K562 (cell line): Measurements from ENCODE around the gene COL1A1. TPM values are rescaled to one million over a fixed set of nuclear protein-coding genes. Genes with fewer than 3 reads are reported as not detected.
A peak's percentile ranks its signal among the peaks of the same experiment; 100 is the strongest.

ENCODE experiments used
- ATF3 ChIP-seq, 2 experiments: fragments of 450-650 bp in 1 of 2; sonication (generic) in 1 of 2; formaldehyde crosslinking in 1 of 2; IDR thresholded peaks in 1 of 2; conservative IDR thresholded peaks in 1 of 2; 2 replicates each; pipeline versions ENCODE4 v1.6.1 to v1.8.1; 2016 to 2023; ENCODE audit warnings: mild to moderate bottlenecking in 2 of 2, moderate library complexity in 2 of 2, inconsistent platforms in 1 of 2, missing genetic modification reagents in 1 of 2
- BMI1 ChIP-seq: fragments of 150-350 bp; IDR thresholded peaks from 2 replicates; pipeline ENCODE4 v1.6.1; 2014; ENCODE audit warnings: low read length
- BRD9 ChIP-seq: fragments of 450-650 bp; IDR thresholded peaks from 2 replicates; pipeline ENCODE4 v1.6.1; 2018; ENCODE audit warnings: low read depth; ENCODE audit not compliant: partially characterized antibody
- CEBPG ChIP-seq, 3 experiments: fragments of 200-800 bp in 1 of 3; sonication (Bioruptor generic) in 1 of 3; sonication (generic) in 1 of 3; formaldehyde crosslinking in 1 of 3; IDR thresholded peaks in 2 of 3; conservative IDR thresholded peaks in 1 of 3; 2 replicates each; pipeline versions ENCODE4 v1.6.1 to v1.8.0; 2016 to 2022; ENCODE audit warnings: missing compliant biosample characterization in 2 of 3, missing genetic modification characterization in 2 of 3, mild to moderate bottlenecking in 1 of 3, missing genetic modification reagents in 1 of 3
- ELF1 ChIP-seq: fragments of 200-800 bp; sonication (Bioruptor generic); IDR thresholded peaks from 2 replicates; pipeline ENCODE4 v1.6.1; 2016; ENCODE audit warnings: missing genetic modification characterization, missing compliant biosample characterization
- ELF2 ChIP-seq: fragments of 250-450 bp; sonication (Bioruptor Pico); IDR thresholded peaks from 2 replicates; pipeline ENCODE4 v1.5.0; 2021; ENCODE audit warnings: mild to moderate bottlenecking
- EP300 ChIP-seq: IDR thresholded peaks from 2 replicates; pipeline ENCODE4 v1.6.1; 2012; ENCODE audit warnings: low read length, improper control_type of control experiment
- GTF2F1 ChIP-seq: IDR thresholded peaks from 2 replicates; pipeline ENCODE4 v1.6.1; 2011; ENCODE audit warnings: low read depth, low read length, improper control_type of control experiment
- HSF4 ChIP-seq: fragments of 250-450 bp; sonication (Bioruptor Pico); IDR thresholded peaks from 2 replicates; pipeline ENCODE4 v2.1.2; 2022; ENCODE audit warnings: mild to moderate bottlenecking, moderate library complexity, borderline replicate concordance
- KDM4B ChIP-seq, 2 experiments: fragments of 450-650 bp in 1 of 2; sonication (generic) in 1 of 2; IDR thresholded peaks; 2 replicates each; pipeline ENCODE4 v1.6.1; 2016 to 2017; ENCODE audit warnings: borderline replicate concordance in 2 of 2, antibody characterized with exemption in 1 of 2, low read depth in 1 of 2, mild to moderate bottlenecking in 1 of 2
- NR2F6 ChIP-seq: fragments of 450-650 bp; formaldehyde crosslinking; IDR thresholded peaks from 2 replicates; pipeline ENCODE4 v1.4.0; 2020; ENCODE audit warnings: mild to moderate bottlenecking
- PPARD ChIP-seq: fragments of 250-450 bp; sonication (Bioruptor Pico); IDR thresholded peaks from 2 replicates; pipeline ENCODE4 v1.8.0; 2022; ENCODE audit warnings: inconsistent platforms, mild to moderate bottlenecking, moderate library complexity
- RBFOX2 ChIP-seq: fragments of 200-400 bp; formaldehyde crosslinking; IDR thresholded peaks from 2 replicates; pipeline ENCODE4 v1.6.1; 2017; ENCODE audit warnings: low read depth, mild to moderate bottlenecking, low read length, moderate library complexity
- RFX7 ChIP-seq: fragments of 250-450 bp; sonication (Bioruptor Pico); IDR thresholded peaks from 2 replicates; pipeline ENCODE4 v1.5.1; 2021; ENCODE audit warnings: mild to moderate bottlenecking
- RUNX1 ChIP-seq: sonication (generic); IDR thresholded peaks from 2 replicates; pipeline ENCODE4 v1.6.1; 2016; ENCODE audit warnings: antibody characterized with exemption, low read depth
- SAFB ChIP-seq: fragments of 200-400 bp; formaldehyde crosslinking; IDR thresholded peaks from 2 replicates; pipeline ENCODE4 v1.6.1; 2017; ENCODE audit warnings: low read depth, low read length, borderline replicate concordance
- SMARCA5 ChIP-seq: fragments of 450-650 bp; IDR thresholded peaks from 2 replicates; pipeline ENCODE4 v1.6.1; 2016
- SREBF2 ChIP-seq: sonication (generic); formaldehyde crosslinking; IDR thresholded peaks from 2 replicates; pipeline ENCODE4 v1.4.0; 2020; ENCODE audit warnings: mild to moderate bottlenecking, missing genetic modification reagents
- ZBTB17 ChIP-seq: fragments of 450-650 bp; formaldehyde crosslinking; IDR thresholded peaks from 2 replicates; pipeline ENCODE4 v1.4.0; 2020; ENCODE audit warnings: mild to moderate bottlenecking
- ZBTB49 ChIP-seq: sonication (generic); formaldehyde crosslinking; IDR thresholded peaks from 2 replicates; pipeline ENCODE4 v1.8.0; 2022; ENCODE audit warnings: missing genetic modification reagents, mild to moderate bottlenecking, borderline replicate concordance
- ZFP1 ChIP-seq: fragments of 450-650 bp; formaldehyde crosslinking; IDR thresholded peaks from 2 replicates; pipeline ENCODE4 v1.4.0; 2020; ENCODE audit warnings: mild to moderate bottlenecking, mixed read lengths
- ZNF146 ChIP-seq: IDR thresholded peaks from one replicate; pipeline ENCODE4 v1.6.1; 2018; ENCODE audit warnings: missing compliant biosample characterization; ENCODE audit not compliant: unreplicated experiment
- ZNF507 ChIP-seq: conservative IDR thresholded peaks from 2 replicates; pipeline ENCODE4 v1.6.1; 2017; ENCODE audit warnings: missing genetic modification characterization, missing compliant biosample characterization
- ZNF639 ChIP-seq, 2 experiments: fragments of 200-800 bp in 1 of 2; sonication (Bioruptor generic) in 1 of 2; sonication (generic) in 1 of 2; formaldehyde crosslinking in 1 of 2; IDR thresholded peaks in 1 of 2; conservative IDR thresholded peaks in 1 of 2; 2 replicates each; pipeline versions ENCODE4 v1.5.0 to v1.6.1; 2016 to 2020; ENCODE audit warnings: missing compliant biosample characterization in 1 of 2, missing genetic modification characterization in 1 of 2, missing genetic modification reagents in 1 of 2
- polyA plus RNA-seq, 8 experiments: library from polyadenylated mRNA; depleted of rRNA in 4 of 8; stranded (reverse) in 5 of 8; unstranded in 3 of 8; fragments of >200 nt; fragmentation: Nextera tagmentation in 2 of 8; fragmentation: Illumina TruSeq in 1 of 8; extraction: Ambion mirVana in 2 of 8; extraction: Trizol in 1 of 8; gene quantifications; 2 replicates each; pipeline versions ENCODE4 v1.2.1 to v1.2.3, GENCODE V29; 2011 to 2014; ENCODE audit warnings: inconsistent platforms in 1 of 8, missing spikeins in 1 of 8
- total RNA-seq, 7 experiments: library from RNA; depleted of rRNA in 6 of 7; stranded (reverse); fragments of >200 nt in 6 of 7; fragmentation: Illumina TruSeq in 2 of 7; extraction: Trizol in 2 of 7; gene quantifications; 2 replicates each; pipeline versions ENCODE4 v1.2.1 to v1.2.3, GENCODE V29; 2011 to 2021; ENCODE audit warnings: low replicate concordance in 1 of 7

The COL1A1 gene
- total and polyA plus RNA-seq, 9 of the 15 experiments (the other 6 are each of a cell fraction or from before 2014, with no cell fraction given): 0.04 to 3.4 (median 0.18) TPM

GRCh38 chr17:50169121-50169764 is 32.2 kb downstream of the COL1A1 start (continued):
- TF ChIP-seq CEBPG (CRISPR knock-in tag; IDR thresholded peaks at IDR 0.05): no peak
- no peak for TF ChIP-seq CEBPG (tag; conservative IDR thresholded peaks at IDR 0.05 in 1 of 2, IDR thresholded peaks at IDR 0.05 in 1 of 2)
- TF ChIP-seq ZBTB17 (CRISPR knock-in tag): no peak
- TF ChIP-seq BRD9: no peak
- TF ChIP-seq ZNF146: no peak
- TF ChIP-seq NR2F6 (CRISPR knock-in tag): no peak
- no peak for TF ChIP-seq SREBF2 (CRISPR knock-in tag)
- TF ChIP-seq PPARD: no peak
- no peak for TF ChIP-seq ZBTB49 (CRISPR knock-in tag)
- no peak for TF ChIP-seq ATF3 (IDR thresholded peaks at IDR 0.05)
- TF ChIP-seq ATF3 (CRISPR knock-in tag; conservative IDR thresholded peaks at IDR 0.05): no peak
- no peak for TF ChIP-seq SAFB
- TF ChIP-seq ZFP1 (CRISPR knock-in tag): no peak
- no peak for TF ChIP-seq RUNX1
- TF ChIP-seq BMI1: no peak
- no peak for TF ChIP-seq HSF4 (CRISPR knock-in tag)
- no peak for TF ChIP-seq ZNF507 (tag)
- TF ChIP-seq ZNF639 (CRISPR knock-in tag; conservative IDR thresholded peaks at IDR 0.05 in 1 of 2, IDR thresholded peaks at IDR 0.05 in 1 of 2): no peak
- no peak for TF ChIP-seq KDM4B (IDR thresholded peaks at IDR 0.05; ENCODE audit: borderline replicate concordance in 2 of 2, low read depth in 1 of 2)
- no peak for TF ChIP-seq SMARCA5
- no peak for TF ChIP-seq GTF2F1
- TF ChIP-seq RBFOX2: no peak
- no peak for TF ChIP-seq ELF2 (CRISPR knock-in tag)
- TF ChIP-seq RFX7: no peak
- no peak for TF ChIP-seq ELF1
- TF ChIP-seq EP300: 0 out of 2 replicates have a peak, but pooled peaks have one; percentile 8
